ENCODE data around the gene GALNT12.

GALNT12 gene

DNA sequence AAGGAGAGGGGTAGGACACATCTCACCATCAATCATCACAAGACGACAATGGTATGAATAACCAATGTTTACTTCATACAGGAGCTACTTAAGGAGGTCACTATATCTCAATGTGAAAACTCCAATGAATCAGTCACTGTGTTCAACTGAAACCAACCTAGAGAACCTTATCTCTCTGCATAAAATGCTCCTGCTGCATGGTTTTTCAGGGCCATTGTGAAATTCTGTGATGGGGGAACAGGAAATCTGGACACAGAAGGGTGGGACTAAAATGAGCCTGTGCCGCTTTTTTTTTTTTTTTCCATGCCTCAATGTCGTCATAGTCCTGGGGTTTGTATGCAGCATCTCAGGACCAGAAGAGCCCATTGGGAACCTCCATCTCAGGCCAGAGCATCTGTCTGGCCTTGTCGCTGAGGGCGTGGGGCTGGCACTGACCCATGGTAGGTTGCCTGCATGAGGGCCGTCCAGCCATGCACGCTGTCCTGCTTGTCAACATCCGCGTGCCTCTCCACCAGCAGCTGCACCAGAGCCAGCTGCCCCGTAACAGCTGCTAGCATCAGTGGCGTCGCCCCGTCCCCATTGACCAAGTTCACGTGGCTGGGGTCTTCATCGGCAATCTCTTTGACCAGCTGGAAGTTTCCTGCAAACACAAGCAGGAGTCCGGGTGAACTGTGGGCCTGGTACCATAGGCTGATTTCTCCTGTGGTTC, 23.8 kb upstream of the GALNT12 start:
- DNase-seq: no peak

DNA sequence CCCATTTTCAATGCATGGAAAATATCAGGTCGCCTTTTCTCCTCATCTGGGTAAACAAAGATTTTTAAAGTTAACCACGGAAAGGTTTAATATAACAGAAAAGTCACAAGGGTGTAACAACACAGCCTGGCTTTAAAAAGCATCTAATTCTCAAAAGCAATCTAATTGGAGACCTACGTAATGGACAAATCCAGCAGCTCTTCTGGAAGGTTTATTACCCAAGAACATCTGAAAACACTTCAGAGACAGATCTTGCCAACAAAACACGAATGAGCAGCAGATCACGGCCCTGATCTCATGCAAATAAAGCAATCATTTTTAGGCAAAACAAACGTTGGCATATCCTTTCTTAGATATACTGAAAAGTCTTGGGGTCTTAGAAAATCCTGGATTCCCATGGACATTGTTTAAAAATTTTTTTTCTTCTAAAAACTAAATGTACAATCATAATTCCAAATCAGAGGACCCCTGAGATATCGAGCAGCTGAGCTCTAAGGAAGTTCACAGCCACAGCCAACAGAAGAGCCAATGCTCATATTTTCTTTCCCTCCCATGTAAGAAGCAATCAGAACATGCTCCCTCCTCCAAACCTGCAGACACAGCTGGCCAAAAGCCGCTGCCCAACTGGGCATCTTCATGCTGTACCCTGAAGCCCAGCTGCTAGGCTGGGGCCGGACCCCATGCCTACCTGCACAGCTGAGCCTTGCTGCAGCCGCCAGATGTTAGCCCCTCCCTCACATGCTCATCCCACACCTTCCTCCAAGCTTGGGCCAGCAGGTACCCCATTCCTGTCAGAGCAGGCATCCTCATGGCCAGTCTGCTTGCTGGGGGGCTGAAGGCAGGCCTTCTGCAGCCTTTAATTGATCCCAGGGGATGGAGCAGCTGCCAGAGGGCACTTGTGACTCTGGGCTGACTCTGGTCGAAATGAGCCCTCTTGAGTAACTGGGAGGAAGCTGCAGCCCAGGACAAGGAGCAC, 22.4 kb upstream of the GALNT12 start:
- DNase-seq: no peak

DNA sequence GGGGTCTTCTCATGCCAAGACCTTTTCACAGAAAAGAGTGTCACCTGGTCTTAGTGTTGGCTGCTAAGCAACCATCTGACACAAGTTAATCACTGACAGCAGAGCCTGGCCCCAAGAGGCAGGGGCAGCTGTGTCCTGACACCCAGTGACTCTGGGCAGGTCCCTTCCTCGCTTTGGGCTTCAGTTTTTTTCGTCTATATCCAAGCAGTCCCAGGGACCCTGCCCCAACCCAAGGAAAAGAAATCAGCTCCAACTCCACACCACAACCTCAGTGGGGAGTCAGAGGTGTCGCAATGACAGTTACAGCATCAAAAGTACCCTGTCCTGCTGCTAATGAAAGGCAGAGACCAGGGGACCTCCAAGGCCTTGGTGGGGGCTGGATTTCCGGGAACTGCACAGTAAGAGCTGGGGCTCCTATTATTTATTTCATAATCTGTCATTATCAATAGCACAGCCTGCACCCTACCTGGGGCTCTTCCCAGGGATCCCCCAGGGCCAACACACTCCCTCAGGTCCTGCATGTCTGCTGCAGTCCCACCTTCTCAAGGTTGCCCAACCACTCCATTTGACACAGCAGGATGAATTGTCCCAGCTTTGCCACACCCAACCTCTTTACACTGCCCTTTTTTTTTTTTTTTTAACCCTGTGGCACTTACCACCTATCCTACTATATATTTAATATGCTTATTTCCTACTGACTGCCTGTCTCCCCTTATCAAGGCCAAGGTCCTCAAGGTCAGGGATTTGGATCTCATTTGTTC, 20.5 kb upstream of the GALNT12 start:
- DNase-seq: no peak

DNA sequence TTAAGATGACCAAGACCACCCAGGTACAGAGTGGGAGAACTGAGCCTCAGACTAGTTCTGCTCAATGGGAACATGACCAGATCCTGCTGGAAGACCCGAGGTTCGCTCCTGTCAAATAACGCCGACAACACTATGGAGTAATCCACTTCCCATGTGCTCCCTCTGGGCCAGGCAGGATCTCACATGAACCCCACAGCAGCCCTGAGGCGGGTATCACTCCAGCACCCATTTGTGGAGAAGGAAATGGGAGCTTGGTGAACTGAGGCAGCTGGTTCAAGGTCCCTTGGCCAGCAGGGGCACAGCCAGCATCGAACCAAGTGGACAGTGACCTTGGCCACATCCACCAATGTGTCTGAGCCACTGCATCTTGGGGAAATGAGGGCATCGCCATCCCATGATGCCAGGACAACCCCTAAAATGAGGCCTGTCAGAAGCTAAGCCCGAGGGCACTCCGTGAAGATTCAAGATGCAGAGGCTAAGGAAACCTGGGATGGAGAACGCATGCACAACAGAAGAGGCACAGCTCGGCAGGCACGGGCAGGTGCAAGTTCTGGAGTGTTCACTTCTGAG, 19.6 kb upstream of the GALNT12 start:
- DNase-seq: no peak

DNA sequence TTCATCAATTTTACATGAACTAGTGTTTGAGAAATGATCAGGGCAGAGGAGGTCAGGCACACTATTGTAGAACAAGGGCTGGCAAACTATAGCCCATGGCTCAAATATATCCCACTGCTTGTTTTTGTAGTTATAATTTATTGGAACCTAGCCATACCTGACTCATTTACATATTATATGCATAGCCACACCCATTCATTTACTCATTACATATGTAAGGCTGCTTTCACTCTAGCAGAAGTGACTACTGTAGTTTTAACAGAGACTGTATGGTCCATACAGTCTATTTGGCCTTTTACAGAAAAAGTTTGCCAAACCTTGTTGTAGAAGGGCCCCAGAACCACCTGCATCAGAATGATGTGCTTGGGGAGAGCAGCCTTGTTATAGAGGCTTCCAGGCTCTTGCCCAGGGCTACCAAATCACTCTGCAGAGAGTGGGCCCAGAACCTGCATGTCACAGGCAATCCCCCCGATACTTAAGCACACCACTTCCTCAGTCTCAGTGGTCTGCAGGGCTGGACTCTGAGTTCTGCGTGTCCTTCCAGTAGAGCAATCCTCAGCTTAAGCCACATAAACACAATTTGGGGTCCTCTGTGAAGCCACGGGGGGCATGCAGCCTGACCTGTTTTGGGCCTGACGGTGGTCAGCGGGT, 17.9 kb upstream of the GALNT12 start:
- DNase-seq: no peak

DNA sequence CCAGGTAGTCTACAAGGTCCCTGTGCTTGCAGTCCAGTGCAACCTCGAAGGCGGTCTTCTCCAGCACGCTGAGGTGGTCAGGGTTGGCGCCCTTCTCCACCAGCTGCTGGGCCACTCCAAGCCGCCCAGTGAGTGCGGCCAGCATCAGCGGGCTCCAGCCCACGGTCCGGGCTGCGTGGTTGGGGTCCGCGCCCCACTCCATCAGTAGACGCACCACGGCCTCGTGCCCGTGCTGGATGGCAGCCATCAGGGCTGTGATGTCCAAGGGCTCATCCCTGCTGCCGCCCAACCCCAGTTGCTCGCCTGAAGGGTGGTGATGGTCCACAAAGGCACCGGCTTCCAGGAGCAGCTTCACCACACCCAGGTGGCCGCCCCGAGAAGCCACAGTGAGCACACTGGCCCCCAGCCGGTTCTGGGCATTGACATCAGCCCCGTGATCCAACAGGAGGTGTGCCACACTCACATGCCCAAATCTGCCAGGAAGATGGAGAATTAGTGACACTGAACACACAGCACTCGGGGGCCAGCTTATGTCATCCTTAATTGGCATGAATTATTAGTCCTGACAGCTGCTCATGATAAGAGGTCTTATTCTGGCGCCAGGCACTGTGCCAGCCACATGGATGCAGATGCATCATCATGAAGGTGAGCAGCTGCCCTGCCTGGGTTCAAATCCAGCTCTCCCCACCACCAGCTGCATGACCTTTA, 17.2 kb upstream of the GALNT12 start:
- no peak for DNase-seq

DNA sequence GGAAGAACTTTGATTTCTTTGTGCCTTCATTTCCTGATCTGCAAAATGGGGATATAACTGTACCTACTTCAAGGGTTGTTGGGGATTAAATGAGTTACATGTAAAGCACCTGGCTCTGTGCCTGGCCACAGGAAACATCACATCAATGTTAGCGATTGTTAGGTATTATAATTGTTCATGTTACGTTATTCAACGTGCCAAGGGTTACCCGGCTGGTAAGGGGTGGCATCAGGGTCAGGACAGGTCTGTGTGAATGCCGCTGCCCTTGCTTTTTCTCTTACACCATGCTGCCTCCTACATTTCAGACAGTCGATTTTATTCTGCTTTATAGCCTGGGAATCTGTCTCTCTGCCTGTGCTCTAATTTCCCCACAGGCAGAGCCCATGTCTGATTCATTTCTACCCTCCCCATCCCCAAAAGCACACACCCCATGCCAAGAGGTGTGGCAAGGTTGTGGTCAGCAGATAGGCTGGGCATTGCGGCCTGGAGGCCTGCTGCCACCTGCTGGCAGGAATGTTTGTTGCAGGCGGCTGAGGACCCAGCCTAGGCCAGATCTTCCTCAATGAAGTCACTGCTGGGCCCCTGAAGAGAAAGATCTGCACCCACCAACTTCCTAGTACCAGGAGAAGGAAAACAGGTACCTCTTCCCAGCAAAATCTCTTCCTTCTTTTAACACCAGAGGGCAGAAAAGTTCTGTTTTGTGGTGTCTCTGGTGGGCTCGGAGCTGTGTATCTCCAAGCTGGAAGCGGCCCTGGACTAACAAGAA, 16.4 kb upstream of the GALNT12 start:
- peak; percentile 96 for DNase-seq

DNA sequence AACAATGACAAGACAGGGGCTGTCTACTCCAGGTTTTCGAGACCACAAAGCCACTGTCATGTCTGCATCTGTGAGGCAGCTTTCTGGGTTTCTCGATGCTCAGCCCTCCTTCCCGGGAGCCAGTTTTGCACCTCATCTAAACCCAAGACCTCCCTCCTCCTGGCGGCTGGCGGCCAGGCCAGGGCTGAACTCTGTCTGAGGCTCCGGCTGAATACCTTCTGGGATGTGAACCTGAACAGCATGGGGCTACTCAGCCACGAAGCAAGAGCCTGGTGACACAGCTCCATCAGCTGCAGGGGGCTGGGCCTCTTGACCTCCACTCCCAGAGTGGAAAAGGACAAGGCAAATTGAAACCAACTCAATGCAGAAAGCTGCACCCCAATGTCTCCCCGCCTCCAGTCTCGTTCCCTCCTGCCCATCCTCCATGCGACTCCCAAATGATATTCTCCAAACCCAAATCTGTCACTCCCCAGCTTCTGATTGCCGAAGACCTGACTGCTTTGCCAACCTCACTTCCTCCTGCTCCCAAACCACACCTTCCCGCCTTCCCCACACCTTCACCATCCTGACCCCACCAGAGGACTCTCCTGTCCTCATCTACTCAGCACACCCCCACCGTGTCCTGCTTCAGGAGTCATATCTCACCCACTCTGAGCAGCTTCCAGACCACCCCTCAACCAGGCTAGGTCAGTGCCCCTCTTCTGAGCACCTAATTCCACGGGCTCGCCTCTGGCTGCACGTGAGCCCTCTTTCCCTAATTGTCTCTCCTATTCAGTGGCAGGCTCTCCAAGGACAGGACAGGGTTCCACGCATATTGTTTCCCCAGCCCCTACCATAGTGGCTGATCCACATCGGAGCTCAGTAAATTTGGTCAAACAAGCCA, 15.6 kb upstream of the GALNT12 start:
- DNase-seq: no peak

DNA sequence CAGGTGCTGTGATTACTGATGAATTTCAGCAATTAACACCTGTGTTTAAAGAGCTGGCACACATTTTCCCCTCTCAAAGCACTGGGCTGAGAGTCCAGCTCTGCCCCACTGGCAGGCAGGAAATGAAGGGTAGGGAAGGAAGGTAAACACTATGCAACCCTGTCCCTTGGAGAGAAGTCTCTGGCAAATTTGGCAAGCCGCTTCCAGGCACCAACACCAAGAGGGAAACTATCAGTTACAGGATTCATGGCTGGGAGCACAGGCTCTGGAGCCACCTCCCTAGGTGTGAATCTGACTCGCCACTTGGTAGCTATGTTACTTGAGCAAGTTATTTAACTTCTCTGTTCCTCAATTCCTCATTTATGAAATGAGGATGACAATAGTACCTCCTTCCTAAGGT, 14.4 kb upstream of the GALNT12 start:
- no peak for DNase-seq

DNA sequence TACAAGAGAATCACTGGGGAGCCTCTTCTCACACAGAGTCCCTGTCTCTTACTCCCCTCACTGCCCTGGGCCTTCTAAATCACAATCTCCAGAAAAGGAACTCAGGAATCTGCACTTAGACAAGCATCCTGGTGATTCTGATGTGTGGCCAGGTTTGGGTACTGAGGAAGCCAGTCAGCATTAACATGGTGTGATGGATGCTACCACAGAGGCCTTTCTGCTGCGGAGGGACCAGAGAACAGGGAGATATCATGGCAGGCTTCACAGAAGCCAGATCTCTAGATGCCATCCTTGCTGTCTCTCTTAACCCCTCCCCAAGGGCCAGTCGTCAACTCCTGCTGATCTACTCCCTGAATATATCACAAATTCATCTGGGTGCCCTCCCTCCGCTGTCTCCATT, 12.7 kb upstream of the GALNT12 start:
- DNase-seq: no peak

DNA sequence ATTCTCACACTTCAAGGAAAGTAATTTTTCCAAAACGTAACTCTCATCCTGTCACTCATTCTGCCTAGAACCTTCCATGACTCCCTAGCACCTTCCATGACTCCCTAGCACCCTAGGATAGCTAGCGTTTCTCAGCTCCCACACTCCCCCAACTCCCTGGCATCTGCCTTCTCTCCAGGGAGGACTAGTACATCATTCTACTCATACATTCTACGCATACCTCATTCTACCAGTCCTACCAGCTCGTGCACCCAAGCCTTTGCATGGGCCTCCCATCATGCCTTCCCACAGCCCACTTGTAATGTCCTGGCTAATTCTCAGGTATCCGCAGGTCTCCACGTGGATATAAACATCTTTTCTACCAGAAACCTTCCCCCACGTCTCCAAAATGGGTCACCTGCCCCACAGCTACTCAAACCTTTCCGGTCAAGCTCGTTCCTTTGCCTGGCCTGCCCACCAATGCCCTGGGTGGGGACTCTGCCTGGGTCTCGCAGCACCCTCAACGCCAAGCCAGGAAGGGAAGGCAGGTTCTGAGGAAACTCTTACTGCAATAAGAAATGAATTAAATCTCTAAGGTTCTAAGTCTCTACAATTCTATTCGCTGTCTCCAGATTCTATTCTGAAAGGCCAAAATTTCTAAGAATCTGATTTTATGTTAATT, 12.0 kb upstream of the GALNT12 start:
- DNase-seq: no peak

DNA sequence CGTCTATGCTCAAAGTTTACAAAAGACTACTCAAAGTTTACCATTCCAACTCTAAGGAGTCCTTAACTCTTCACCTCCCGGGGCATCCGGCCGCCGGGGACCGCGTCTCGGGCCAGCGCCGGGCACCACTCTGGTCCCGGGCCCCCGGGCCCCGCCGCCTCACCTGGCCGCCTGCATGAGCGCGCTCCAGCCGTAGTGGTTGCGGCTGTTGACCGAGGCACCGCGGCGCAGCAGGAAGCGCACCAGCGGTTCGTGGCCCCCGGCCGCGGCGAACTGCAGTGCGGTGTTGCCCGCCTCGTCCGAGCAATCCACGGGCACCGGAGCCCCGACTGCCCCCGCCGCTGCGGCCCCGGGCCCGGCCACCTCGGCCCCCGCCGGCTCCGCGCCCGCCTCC, 11.5 kb upstream of the GALNT12 start:
- DNase-seq: no peak

DNA sequence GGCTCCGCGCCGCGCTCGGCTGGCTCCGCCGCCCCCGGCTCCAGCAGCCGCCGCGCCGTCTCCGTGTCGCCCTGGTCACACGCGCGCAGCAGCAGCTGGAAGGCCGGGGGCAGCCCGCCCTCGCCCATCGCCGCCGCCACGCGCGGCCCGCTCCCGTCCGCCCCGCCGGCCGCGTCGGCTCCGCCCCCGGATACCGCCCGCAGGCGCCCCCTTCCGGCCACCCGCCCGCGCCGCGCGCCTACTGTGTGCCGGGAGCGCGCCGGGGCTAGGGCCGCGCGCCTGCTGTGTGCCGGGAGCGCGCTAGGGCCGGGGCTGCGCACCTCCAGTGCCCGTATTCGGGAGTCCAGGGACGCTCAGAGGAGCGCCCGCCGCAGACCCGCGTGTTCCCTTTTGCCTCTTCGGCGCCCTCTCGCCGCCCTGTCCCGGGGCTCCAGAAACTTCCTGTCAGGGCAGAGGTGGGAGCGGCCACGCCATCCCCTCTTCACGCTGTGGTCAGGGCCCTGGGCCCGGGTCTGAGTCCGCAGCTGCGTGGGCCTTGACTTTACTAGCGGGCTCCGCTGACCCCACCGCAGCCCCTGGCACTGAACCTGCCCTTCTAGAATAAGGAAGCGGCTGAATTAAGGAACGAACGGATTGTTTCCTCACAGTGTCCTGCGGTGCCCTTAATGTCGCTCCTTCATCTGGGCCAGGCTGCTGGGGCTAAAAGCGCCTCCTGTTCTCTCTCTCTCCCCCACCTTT, 10.9 kb upstream of the GALNT12 start, which contains the start of gene ANKS6:
Gene ANKS6 (minus strand): TSS at position 192 of the 738 bp plus-strand sequence. CDS start 64 bp downstream, at position 128.
- DNase-seq: peak; percentile 78

DNA sequence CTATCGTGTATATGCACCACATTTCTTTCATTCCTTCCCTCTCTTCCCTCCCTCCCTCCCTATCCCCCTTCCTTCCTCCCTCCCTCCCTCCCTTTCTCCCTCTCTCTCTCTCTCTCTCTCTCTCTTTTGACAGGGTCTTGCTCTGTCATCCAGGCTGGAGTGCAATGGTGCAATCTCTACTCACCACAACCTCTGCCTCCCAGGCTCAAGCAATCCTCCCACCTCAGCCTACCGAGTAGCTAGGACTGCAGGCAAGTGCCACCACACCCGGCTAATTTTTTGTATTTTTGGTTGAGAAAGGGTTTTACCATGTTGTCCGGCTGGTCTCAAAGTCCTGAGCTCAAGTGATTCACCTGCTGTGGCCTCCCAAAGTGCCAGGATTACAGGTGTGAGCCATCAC, 10.0 kb upstream of the GALNT12 start:
- no peak for DNase-seq

DNA sequence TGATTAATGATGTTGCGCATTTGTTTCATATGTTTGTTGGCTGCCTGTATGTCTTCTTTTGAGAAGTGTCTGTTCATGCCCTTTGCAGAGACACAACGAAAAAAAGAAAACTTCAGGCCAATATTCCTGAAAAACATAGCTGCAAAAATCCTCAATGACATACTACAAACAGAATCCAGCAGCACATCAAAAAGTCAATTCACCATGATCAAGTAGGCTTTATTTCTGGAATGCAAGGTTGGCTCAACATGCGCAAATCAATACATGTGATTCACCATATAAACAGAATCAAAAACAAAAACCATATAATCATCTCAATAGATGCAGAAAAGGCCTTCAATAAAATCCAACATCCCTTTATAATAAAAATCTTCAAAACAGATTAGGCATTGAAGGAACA, 9.2 kb upstream of the GALNT12 start:
- no peak for DNase-seq

DNA sequence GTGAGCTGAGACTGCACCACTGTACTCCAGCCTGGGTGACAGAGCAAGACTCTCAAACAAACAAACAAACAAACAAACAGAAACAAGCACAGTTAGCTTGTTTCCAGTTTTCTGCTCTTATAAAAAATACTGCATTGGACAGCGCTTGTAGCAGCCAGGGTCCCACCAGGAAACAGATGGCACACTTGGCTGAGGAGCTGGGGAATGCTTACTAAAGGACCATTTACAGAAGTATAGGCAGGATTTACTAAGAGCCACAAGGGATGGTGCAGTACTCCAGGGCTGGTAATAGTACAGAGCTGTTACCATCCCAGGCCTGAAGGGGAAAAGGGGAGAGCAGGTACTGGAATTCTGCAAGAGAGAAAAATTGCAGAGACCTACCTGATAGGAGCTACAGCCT, 5.9 kb upstream of the GALNT12 start:
- no peak for DNase-seq

DNA sequence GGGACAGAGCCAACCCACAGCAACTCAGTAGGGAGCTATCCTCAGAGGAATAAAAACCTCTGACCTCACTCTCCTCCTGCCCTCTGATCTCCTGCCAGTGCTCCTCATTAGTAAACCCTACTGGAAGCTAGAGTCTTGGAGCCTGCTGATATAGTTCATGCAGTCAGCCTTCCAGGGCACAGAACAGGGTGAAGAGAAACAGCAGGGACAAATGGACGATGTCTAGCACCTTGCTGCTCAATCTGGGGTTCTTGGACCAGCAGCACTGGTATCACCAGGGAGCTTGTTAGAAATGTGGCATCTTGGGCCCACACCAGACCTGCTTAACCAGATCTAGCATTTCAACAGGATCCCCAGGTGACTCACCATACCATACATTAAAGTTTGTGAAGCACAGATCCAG, 5.5 kb upstream of the GALNT12 start:
- no peak for DNase-seq

DNA sequence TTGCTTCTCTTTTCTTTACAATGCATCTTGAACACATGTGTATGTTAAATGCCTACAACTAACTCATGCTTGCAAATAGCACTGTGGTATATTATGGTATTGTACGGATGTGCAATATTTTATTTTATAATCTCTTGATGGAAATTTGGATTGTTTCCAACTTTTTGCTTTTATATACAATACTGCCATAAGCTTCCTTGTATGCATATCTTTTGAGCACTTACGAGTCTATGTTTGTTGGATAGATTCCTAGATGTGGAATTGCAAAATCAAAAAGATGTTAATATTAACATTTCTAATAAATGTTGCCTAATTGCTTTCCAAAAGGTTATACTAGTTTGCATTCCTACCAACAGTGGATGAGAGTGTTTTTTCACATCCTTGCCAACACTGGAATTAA, 3.4 kb upstream of the GALNT12 start:
- DNase-seq: no peak

All from EL (cell line).